HG02763 (cell line): ENCODE results near the gene ATP8A1.
"Not testable (repeated sequence)": the region's sequence is repeated elsewhere in the genome, so short reads cannot be mapped to it uniquely, and the experiment has no call there.

Experiments
- ATAC-seq: cut with Tn5 transposase; IDR thresholded peaks from one replicate; pipeline ENCODE4 v1.9.1; 2021; ENCODE audit warnings: mild to moderate bottlenecking, moderate library complexity; ENCODE audit not compliant: unreplicated experiment

ATP8A1 gene

DNA sequence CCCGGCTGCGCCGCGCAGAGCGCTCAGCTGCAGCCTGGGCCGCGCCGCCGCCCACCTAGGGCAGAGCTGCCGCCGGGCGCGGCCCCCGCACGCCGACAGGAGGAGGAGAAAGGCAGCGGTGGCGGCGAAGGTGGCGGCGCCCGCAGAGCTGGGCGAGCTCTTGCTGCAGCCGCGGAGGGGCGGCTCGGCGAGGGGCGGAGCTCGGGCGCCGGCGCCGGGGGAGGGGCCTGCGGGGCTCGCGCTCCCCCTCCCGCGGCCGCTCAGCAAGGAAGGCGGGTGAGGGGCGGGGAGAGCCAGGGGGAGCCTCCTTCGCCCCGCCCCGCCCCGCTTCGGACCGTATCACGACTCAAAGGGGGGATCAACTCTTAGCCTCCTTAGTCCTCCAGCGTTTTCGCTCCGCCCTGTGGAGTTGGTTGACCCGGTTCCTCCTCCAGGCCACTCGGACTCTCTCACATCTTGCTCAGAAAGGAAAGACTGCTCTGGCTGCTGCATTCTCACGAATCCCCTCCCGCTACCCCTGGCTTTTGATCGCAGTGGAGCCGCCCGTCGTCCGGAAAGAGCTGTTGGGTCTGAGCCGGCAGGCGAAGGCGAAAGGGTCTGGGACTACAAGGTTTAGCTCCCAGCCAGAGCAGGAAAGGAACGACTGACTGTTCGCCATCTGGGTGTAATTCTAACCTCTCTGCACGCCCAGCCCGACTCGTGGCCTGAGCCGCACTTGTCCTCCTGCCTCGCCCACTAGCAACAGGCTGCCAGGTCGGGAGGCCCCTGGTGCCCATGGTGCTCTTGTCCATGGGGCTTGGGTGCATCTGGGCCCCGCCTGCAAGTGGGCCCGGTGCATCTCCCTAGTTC lies at the start of gene ATP8A1:
ATP8A1 (minus strand) TSS at position 162 of the 849 bp plus-strand sequence. CDS start 232 bp downstream, outside the sequence.
- peak; percentile 75 for ATAC-seq

DNA sequence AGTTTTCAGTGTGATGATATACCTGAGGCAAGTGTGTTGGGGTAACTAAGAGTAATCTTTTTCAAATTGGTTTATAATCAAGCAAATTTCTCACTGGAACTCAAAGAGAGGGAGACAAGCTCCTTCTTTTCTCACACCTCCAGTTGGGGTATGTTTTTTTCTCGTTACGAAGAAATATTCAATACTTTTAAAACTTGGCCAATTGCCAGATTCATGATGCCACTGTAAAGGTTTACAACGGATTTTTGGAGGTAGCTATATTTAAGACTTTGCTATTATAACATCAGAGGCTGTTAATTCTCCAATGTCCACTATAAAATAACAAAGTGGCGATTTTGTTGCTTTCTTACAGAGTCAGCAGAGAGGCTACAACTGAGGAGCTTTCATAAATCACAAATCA lies 49.2 kb upstream of the ATP8A1 start:
- ATAC-seq = no peak

DNA sequence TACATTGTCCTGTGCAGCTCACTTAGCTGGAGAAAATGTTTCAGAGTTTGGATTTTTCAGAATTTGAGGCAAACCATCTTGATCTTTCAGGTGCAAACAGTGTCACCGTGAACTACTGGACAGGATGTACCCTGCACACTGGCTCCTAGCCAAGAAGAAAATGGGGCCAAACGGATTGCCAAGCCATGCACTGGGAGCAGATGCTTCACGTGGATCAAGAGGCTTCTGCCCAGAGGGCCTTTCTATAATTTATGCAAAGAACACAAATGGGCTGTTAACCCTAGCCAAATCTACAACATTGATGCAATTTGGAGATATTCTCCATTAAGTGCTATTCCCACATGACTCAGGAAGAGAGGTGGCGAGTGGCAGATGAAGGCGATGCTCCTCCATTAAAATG lies 46.9 kb upstream of the ATP8A1 start:
- ATAC-seq = no peak

DNA sequence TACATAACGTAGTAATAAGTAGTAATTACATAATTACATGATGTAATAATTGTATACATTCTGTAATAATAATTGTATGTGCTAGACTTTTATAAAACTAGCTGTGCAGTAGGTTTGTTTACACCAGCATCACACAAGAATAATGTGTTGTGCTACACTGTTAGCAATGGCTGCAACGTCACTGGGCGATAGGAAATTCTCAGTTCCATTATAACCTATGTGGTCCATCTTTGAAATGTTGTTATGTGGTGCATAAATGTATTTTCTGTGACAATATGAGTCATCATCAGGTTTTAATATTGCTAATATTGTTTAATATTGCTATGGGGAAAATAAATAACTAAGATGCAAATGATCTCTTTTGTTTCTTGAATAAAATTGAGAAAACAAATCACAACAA lies 46.0 kb upstream of the ATP8A1 start:
- ATAC-seq = no peak

DNA sequence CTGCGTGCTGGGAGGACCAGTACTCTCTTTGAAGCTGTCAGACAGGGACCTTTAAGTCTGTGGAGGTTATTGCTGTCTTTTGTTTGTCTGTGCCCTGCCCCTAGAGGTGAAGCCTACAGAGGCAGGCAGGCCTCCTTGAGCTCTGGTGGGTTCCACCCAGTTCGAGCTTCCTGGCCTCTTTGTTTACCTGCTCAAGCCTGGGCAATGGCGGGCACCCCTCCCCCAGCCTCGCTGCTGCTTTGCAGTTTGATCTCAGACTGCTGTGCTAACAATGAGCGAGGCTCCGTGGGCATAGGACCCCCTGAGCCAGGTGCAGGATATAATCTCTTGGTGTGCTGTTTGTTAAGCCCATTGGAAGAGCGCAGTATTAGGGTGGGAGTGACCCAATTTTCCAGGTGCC lies 44.9 kb upstream of the ATP8A1 start:
- not testable (repeated sequence) for ATAC-seq

DNA sequence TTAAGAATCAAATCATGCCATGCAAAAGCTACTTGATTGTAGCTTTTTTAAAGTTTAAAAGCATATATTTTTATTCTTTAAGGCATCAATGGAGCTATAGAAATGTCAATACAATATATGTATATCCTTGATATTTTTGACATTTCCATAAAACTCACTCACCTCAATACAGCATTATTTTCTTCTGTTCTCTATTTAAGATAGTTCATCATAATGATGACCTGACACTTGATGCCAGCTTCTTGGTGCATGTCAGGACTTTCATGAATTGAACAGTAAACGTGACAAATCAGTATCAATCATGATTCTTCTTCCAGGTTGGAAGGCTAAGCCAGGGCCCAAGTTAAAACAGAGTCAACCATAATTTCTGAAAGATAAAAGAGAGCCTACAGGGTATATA lies 33.6 kb upstream of the ATP8A1 start:
- ATAC-seq = no peak

DNA sequence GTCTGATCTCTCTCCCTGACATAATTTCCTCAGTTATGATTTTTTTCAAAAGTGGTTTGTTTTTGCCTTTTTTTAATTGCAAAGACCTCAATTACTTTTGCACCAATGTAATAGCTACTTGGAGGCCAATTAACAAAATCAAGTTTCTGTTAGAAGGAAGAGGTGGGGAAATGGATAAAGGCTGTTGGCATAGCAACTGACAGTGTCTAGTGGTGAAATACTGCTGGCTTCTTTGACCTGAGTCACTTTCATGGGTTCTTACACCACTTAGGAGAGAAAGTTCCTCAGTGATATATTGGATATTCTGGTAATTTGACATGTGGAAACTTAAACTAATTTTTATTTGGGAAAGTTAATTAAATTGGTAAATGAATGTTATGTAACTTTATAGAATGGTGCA lies 26.5 kb upstream of the ATP8A1 start:
- no peak for ATAC-seq

DNA sequence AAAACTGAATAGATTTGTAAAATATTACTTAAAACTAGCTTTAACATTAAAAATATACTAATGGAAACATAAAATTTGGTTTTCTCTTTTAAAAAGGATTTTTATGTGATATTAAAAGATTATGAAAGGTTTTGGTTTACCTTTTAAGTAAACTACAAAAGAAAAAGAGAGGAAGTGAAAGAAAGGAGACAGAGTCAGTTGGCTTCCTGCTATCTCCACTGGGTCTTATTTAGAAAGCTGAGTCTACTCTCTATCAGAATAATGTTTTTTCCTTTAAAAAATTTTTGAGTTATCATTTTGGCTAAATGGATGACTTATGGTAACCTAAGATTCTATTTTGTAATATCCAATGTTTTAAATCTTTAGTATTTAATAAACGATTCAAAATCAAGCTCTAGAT lies 21.6 kb upstream of the ATP8A1 start:
- ATAC-seq = no peak

DNA sequence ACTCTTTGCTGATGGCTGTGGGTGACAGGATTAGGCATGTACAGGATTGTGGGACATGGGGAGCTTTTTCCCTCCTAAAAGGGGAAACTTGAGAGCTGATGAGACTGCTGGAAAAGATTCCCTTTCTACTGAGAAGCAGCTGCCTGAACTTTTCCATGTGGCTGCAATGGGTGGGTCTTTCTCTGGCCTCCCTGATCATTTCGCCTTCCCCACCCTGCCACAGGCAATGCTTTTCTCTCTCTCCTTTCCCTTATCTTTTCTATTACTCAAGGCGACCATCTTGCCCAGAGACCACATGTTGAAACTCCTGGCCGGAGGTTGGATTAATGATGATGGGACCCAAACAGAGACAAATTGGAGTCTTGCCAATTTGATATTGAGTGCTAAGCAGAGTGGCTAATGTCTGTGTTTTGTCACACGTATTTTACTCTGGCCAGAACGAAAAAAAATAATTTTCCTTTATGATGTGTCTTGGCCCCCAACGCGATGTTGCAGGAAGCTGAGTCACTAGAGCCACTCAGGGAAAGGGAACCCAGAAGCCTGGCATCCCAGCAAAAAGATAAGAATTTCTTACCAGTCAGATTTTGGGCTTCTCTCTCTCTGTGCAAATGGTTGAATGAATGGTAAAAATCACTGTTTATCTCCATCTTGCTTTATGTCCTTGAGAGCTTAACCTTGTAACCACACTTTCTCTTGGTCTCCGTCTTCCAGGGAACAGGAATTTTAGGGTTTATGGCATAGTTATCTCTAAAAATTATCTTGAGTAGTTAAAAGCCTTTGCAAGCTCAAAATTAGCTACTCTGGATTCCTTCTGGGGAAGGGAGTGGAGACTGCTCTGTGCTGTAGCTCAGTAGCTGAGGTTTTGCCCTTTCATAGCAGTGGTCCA lies 19.4 kb upstream of the ATP8A1 start:
- no peak for ATAC-seq

DNA sequence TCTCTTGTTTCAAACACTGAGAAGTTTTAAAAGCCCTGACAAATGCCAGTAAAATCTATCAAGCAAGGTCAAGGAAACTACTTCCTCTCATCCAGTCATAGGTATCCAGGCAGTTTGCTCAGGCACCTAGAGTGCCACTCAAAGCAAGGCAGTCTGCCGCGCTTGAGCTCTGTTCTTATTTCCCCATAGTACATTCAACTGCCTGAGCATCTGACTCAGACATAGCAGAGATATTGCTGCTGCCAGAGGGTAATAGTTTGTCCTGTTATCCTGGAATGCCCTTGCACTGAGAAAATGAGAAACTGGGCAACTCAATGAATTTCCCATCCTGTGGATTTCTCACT lies 16.1 kb upstream of the ATP8A1 start:
- no peak for ATAC-seq

DNA sequence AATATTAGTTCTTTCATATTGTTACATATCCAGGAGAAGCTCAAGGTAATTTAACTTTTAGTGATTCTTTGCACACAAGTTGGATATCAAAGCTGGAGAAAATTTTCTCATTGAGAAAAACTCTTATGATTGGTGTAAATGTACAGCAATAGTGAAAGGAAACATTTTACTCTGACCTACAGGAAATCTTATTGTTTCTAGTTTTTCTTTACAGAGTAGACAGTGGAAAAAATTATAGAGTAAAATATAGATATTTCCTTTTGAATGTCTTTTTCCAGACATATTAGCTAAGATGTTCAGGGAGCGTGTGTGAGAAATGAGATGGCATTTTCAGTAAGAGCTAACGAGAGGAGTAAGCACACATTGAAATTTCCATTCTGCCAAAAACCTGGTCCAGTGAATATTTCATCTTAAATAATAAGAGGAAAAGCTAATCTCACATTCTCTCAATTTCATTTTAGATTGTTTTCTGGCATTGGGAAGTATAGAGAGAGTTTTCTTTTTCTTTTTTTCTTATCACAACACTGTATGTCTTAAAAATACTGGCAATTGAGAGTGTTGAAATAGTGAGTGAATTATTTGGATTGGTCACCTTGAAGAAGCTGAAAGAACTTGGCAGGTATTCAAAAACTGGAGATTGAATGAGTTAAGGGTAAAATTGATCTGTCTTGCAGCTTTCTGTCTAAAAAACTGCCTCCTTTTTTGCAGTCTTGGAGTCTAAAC lies 15.6 kb upstream of the ATP8A1 start:
- no peak for ATAC-seq

DNA sequence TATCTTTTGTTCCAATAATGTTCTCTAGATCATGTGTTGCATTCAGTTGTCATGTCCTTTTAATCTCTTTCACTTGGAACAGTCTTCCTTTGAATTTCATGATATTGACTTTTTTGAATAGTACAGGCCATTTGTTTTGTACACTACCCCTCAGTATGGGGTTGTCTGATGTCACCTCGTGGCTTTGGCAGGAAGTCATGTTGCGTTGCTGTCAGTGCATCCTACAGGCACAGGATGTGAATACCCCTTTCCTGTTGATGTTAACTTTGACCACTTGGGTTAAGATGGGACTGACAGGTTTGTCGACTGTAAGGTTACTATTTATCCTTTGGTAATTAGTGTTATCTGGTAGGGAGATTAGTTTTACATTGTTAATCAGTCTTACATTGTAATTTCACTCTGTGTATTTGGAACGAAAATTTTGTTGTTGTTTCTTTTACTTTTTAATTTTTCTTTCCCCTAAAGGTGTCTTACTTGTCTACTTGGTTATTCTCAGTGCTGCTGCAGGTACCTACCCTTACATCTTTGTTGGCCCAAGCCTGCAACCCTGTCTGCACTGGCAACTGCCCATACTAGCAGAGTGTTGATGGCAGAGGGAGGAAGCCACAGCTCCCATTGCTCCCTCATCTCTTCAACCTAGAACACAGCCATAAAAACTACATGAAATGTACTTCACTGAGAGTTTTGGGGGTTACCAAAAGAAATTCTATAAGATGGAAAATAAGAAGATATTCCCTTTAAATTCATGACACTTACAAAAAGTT lies 14.7 kb upstream of the ATP8A1 start:
- peak; percentile 72 for ATAC-seq

DNA sequence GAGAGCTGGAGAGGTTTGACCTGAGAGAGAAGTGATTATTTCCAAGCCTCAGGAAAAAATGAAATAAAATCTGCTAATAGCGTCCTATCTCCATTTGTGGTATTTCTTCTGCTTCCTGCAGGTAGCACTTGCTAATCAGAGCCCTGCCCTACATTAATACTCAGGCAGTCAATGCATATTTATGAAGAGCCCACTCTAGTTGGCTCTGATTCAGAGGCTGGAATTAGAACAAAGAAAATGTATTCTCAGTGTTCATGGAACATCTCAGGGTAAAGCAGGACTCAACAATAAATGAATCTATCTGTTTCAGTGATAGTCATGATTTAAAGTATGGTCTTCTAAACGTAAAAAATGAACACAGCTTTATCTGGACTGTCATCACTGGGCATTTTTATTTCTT lies 1.4 kb upstream of the ATP8A1 start:
- no peak for ATAC-seq

DNA sequence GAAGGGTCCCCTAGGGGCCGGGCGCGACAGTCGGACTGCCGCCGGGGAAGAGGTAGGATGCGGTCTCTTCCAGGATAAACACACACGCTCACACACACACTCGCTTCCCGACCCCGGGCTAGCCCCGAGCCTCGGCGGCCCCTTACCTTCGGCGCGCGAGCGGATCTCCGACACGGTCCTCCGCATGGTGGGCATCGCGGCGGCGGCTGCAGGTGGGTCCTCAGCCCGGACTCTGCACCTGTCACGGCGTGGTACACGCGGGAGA lies 294 bp downstream of the ATP8A1 start:
- no peak for ATAC-seq

DNA sequence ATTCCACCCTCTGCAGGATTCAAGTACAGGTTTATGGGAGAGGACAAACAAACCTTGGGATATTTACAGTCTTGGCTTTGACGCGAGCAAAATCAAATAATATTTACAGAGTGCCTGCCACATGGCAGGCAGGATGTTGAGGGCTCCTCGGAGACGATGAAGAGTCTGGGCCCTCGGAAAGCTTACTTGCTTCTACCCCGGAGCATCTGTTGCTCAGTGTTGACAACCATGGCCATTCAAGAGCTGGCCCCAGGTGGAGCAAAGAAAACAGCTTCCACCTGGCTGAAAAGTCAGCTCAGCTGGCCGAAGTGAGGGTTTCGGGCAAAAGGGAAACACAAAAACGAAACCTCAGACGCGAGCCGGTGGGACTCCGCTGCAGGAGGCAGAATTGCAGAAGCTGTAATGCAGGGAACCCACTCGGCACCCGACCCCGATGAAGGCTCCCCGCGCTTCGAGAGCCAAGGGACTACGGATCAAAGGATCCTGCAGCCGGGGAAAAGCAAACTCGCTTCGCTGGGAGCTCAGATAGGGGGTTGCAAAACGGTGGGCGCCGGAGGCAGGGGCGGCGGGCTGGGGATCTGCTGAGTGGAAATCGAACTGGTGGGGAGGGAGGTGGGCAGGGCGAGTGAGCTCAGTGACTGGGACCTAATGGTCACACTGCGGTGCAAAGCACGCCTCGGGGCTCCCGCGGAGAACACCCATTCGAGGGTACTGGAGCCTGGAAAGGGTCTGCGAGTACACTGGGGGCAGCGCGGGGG lies 805 bp downstream of the ATP8A1 start:
- peak; percentile 25 for ATAC-seq

DNA sequence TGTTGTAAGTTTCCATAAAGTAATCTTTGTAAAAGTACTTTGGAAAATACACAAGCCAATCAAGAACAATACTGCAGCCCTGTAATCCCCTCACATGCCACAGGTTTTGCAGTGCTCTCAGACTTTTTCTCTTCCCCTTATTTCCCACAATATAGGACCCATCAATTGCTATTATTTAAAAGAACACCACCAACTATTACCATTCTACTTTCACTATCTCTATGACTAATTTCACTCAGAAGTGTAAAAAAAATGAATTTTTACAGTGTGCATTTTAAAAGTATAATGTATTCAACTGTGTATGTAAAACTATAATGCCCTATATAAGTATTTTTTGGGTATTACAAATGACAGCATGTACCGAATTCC lies 1.7 kb downstream of the ATP8A1 start:
- no peak for ATAC-seq

DNA sequence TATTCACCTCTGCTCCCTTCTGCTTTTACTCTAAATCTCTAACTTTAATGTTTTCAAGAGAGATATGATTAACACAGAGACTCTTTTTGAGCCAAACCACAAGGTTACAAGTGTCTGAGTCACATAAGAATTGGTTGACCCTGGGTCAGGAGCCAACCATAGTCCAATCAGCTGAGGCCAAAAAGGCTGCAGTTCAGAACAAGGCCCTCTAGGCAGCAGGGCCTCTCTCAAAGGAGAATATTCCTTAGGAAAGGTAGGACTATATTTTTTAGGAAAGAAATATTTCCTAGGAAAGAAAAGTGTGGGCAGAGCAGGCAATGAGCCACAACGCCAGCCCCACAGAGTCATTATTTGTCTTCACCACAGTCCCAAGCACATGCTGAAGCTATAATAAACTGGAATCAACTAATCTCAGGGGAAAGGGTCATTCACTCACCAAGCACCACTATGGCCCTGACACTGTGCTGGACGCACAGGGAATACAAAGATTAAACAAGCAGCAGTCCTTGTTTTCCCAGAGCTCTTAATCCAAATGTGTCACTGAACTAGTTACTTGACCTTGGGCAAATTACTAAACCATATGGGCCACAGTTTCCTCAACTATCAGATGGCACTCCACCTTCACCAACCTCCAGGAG lies 2.2 kb downstream of the ATP8A1 start:
- no peak for ATAC-seq

DNA sequence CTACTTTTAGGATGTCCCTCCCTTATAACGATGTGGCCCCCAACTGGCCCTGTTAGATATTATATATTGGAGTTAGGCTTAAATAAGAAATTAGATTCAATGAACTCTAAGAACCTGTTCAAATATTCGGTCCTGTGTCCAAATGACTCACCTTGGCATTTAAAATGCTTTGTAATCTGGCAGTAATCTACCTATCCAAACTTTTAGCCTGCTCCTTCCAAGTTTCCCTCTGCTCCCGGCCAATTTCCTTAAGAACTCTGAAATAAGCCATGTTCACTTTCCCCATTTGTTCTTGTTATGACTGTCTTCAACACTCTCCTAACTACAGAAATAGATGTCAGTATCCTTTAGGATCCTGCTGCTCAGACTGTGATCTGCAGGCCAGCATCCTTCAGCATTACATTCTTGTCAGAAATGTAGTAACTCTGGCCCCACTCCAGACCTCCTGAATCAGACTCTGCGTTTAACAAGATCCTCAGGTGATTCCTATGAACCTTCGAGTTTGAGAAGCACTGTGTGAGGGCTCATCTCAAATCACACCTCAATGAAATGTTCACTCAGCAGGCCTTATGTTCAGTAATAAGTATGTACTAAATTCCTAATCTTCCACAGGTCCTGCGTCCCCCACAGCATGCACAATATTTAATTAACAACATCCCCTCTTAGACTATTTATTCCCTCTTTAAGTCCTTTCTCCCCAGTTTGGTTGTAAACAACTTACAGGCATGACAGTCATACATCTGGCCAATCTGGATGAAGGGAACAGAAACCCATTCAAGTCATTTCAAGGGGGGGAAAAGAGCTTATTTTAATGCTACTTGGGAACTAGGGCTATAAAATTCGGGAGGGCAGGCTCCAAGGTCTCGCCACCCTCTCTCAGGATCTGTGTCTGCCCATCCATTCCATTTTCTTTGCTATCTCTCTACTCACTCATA lies 3.0 kb downstream of the ATP8A1 start:
- no peak for ATAC-seq
